Spleen (tissue), 11 donors: ENCODE data around the gene SCRG1. TPM values are rescaled to one million over a fixed set of nuclear protein-coding genes. Genes with fewer than 3 reads are reported as not detected.

ENCODE experiments used
- DNase-seq: peaks from one replicate; pipeline ENCODE4 v3.0.0-alpha.2; 2020
- H3K27ac ChIP-seq, 8 donors: fragments of 200-600 bp; sonication (generic) in 7 of 8; 1 replicate in 4 of 8; 2 replicates in 4 of 8; pipeline versions ENCODE4 v1.5.0 to v1.8.0; 2016 to 2021; ENCODE audit warnings: inconsistent platforms in 4 of 8, mild to moderate bottlenecking in 4 of 8, moderate library complexity in 1 of 8
- H3K27me3 ChIP-seq, 7 donors: fragments of 200-600 bp; sonication (generic) in 6 of 7; replicated peaks in 1 of 7; 1 replicate in 4 of 7; 2 replicates in 3 of 7; pipeline versions ENCODE4 v1.5.0 to v1.8.0; 2016 to 2021; ENCODE audit warnings: inconsistent platforms in 3 of 7, mild to moderate bottlenecking in 1 of 7
- H3K36me3 ChIP-seq, 6 donors: fragments of 200-600 bp; sonication (generic) in 5 of 6; 1 replicate in 4 of 6; 2 replicates in 2 of 6; pipeline versions ENCODE4 v1.5.0 to v1.8.0; 2016 to 2021; ENCODE audit warnings: inconsistent platforms in 2 of 6
- H3K4me1 ChIP-seq, 6 donors: fragments of 200-600 bp; sonication (generic) in 5 of 6; 1 replicate in 3 of 6; 2 replicates in 3 of 6; pipeline versions ENCODE4 v1.5.0 to v1.8.0; 2016 to 2021; ENCODE audit warnings: inconsistent platforms in 3 of 6
- H3K4me3 ChIP-seq, 8 donors: fragments of 200-600 bp; sonication (generic) in 7 of 8; 1 replicate in 4 of 8; 2 replicates in 4 of 8; pipeline versions ENCODE4 v1.5.0 to v1.8.0; 2016 to 2021; ENCODE audit warnings: inconsistent platforms in 4 of 8, mild to moderate bottlenecking in 4 of 8, moderate library complexity in 2 of 8
- H3K9me3 ChIP-seq, 8 donors: fragments of 200-600 bp; sonication (generic) in 7 of 8; 1 replicate in 4 of 8; 2 replicates in 4 of 8; pipeline versions ENCODE4 v1.5.0 to v1.8.0; 2016 to 2021; ENCODE audit warnings: inconsistent platforms in 4 of 8
- POLR2A ChIP-seq, 3 donors: fragments of 450-650 bp; IDR thresholded peaks; one replicate each; pipeline ENCODE4 v1.5.1; 2017; ENCODE audit warnings: antibody characterized with exemption in 3 of 3, mild to moderate bottlenecking in 1 of 3
- POLR2AphosphoS5 ChIP-seq, 3 donors: sonication (generic); formaldehyde crosslinking; IDR thresholded peaks; one replicate each; pipeline ENCODE4 v1.5.1; 2017; ENCODE audit warnings: antibody characterized with exemption in 3 of 3
- WGBS, 5 donors: extraction: QIAGEN DNeasy Blood & Tissue Kit in 3 of 5; methylation state at CpG; one replicate each; pipeline versions ENCODE4 v1.1.5 to v1.1.7; 2013 to 2018; 5-methylcytosine and 5-hydroxymethylcytosine counted together
- intact Hi-C: fragments of 100-400 bp; cut with DNase I; formaldehyde crosslinking; loops from one replicate; pipeline ENCODE4 v1.15.0; 2023; ENCODE audit warnings: low total_unique reads
- polyA plus RNA-seq, 3 donors: library from polyadenylated mRNA; stranded (reverse); fragments of 200-250 nt; gene quantifications; one replicate each; pipeline ENCODE4 v1.2.1, GENCODE V29; 2013
- total RNA-seq, 7 donors: library from RNA; depleted of rRNA in 3 of 7; stranded (reverse); fragments of >200 nt in 3 of 7; fragmentation: NEBNext Ultra II Directional in 4 of 7; extraction: Animal tissue kit (Norgen Biotek cat#: 25700) in 4 of 7; gene quantifications; one replicate each; pipeline versions ENCODE4 v1.1.0 to v1.2.1, GENCODE V29; 2016 to 2021
- TF ChIP-seq, protein P1 (sequence below), 11 experiments: fragments of 200-600 bp in 7 of 11; fragments of 450-650 bp in 4 of 11; sonication (generic) in 4 of 11; IDR thresholded peaks in 8 of 11; conservative IDR thresholded peaks in 3 of 11; 1 replicate in 7 of 11; 2 replicates in 4 of 11; pipeline versions ENCODE4 v1.4.0 to v1.8.0; 2016 to 2021; ENCODE audit warnings: antibody characterized with exemption in 11 of 11, inconsistent platforms in 4 of 11, mild to moderate bottlenecking in 1 of 11
- donor health status: healthy with polysubstance abuse.
- donor health status: DM: no; HTN: no; CAD: no; lungs with moderate emphysema.
- donor health status: DM: no; HTN: no; CAD: no.
- donor health status: Bipolar disorder and iron deficiency.
- donor health status: healthy.
- donor health status: DM: no; HTN: no; CAD: no.
- donor health status: DM: yes; HTN: yes; CAD: no.

The SCRG1 gene
- total and polyA plus RNA-seq, 10 donors = 0.09 to 0.79 (median 0.35) TPM; not detected in 2

DNA sequence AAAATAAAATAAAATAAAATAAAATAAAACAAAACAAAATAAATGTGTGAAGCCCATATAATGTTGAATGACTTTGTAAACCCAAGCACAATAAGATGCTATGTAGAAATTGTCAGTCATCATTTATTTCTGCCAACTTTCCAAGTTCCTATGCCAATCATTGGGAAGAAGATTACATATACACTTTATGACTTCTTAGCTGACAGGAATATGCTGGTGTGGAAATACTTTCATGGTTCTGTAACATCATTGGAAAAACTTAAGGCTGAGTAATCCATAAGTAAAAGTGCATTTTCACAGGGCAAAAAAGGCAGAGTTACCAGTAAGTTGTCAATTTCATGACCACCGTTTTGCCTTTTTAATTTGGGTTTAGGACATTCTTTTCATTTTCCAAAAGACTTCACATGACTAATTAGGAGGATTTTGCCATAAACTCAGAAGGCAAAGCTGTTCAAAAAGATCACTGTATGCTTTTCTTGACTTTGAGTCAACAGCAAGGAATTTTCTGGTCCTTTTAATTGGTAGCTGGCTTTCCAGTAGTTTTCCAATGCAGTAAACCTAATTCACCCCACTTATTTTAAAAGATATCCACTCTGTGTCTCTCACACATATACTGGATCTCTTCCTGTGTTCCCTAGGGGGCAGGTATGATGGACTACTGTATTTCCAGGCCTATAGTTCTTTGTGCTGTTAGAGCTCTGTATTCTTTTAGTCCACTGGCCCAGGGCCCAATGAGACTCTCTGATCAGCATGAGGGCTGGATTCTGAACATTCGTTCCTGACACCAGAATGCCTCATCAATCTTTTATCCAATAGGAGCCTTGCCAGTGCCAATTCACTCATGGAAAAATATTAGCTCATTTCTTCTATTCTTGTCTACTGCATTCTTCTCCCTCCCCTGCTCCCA is 26.2 kb upstream of the SCRG1 start:
- intact Hi-C loops = loop anchor here (10.0 kb wide), 1 partner anchor 70 kb away; no protein-coding TSS in a partner anchor
- no peak for DNase-seq
- H3K9me3 ChIP-seq = peaks cover 0 to under 1% (median 0%) of the 10 kb centered on the region in 8 donors
- H3K4me3 ChIP-seq = no peak overlapping the region
- no peak for TF ChIP-seq POLR2A (IDR thresholded peaks at IDR 0.05)
- TF ChIP-seq, protein P1, sequence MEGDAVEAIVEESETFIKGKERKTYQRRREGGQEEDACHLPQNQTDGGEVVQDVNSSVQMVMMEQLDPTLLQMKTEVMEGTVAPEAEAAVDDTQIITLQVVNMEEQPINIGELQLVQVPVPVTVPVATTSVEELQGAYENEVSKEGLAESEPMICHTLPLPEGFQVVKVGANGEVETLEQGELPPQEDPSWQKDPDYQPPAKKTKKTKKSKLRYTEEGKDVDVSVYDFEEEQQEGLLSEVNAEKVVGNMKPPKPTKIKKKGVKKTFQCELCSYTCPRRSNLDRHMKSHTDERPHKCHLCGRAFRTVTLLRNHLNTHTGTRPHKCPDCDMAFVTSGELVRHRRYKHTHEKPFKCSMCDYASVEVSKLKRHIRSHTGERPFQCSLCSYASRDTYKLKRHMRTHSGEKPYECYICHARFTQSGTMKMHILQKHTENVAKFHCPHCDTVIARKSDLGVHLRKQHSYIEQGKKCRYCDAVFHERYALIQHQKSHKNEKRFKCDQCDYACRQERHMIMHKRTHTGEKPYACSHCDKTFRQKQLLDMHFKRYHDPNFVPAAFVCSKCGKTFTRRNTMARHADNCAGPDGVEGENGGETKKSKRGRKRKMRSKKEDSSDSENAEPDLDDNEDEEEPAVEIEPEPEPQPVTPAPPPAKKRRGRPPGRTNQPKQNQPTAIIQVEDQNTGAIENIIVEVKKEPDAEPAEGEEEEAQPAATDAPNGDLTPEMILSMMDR (IDR thresholded peaks at IDR 0.05 in 8 of 11, conservative IDR thresholded peaks at IDR 0.05 in 3 of 11) = no peak
- no peak for TF ChIP-seq POLR2AphosphoS5 (IDR thresholded peaks at IDR 0.05)
- H3K4me1 ChIP-seq = peaks cover 0 to 20% (median 3%) of the 10 kb centered on the region in 6 donors
- no peaks in the 10 kb centered on the region for H3K36me3 ChIP-seq
- H3K27me3 ChIP-seq = no peaks in the 10 kb centered on the region
- WGBS, 5 donors = 82 to 94% (median 88%) methylated on average over 2 of the region's 2 CpGs
- H3K27ac ChIP-seq = peak overlapping the region in 4 of 8 donors; percentile 45 to 60 (median 57)

DNA sequence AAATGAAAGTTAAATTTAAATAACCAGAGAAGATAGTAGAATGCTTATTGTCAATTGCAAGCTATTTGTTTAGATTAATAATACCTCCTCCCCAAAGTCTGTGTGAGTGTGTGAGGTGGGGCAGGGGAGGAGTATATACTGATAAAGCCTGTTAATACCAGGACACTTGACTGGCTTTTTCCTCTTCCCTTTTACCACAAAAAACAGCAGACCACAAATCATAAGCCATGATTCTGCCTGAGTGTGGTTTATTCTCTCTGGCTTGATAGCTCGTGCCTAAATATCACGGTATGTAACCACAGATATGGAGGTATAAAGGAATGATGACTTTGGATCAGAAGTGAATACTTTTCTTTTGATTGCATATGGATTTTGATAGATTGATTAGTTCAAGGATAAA is 21.9 kb upstream of the SCRG1 start:
- no peak for DNase-seq
- H3K9me3 ChIP-seq = no peaks in the 10 kb centered on the region
- peak overlapping the region in 1 of 8 donors; percentile 2 for H3K4me3 ChIP-seq
- no peaks in the 10 kb centered on the region for H3K27me3 ChIP-seq
- no peak overlapping the region for H3K27ac ChIP-seq
- TF ChIP-seq POLR2AphosphoS5 (IDR thresholded peaks at IDR 0.05) = no peak
- TF ChIP-seq POLR2A (IDR thresholded peaks at IDR 0.05) = no peak
- TF ChIP-seq, protein P1 (IDR thresholded peaks at IDR 0.05 in 8 of 11, conservative IDR thresholded peaks at IDR 0.05 in 3 of 11) = no peak
- H3K36me3 ChIP-seq = no peaks in the 10 kb centered on the region
- intact Hi-C loops = loop anchor here (10.0 kb wide), 1 partner anchor 74 kb away; no protein-coding TSS in a partner anchor
- peaks cover 0 to 48% (median 15%) of the 10 kb centered on the region in 6 donors for H3K4me1 ChIP-seq
- 72 to 89% (median 82%) methylated on average over 2 of the region's 2 CpGs for WGBS, 5 donors

DNA sequence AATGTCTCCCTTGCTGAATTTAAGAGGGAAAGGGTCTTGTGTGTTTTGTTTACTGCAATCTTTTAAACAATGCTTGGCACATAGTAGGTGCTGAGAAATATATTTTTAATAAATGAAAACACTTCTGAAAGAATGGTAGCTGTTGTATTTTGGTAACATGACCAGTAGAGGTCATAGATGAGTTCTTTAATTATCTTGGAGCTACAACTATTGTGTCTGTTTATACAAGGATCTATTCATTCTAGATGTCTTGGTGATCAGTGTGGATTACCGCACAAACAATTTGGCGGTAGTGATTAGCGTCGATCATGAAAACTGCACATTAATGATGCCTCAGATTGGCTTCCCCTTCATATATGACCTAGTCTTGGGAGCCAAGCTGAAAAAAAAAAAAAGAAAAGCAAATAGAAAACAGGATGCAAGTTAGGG is 21.4 kb upstream of the SCRG1 start:
- intact Hi-C loops = loop anchor here (10.0 kb wide), 1 partner anchor 74 kb away; no protein-coding TSS in a partner anchor
- 45 to 65% (median 56%) methylated on average over 4 of the region's 4 CpGs for WGBS, 5 donors
- Histone ChIP-seq H3K4me3 (peak overlapping the region in 1 of 8 donors; percentile 2), H3K27me3 (no peaks in the 10 kb centered on the region), H3K4me1 (peaks cover 0 to 47% (median 17%) of the 10 kb centered on the region in 6 donors), H3K9me3 (no peaks in the 10 kb centered on the region), H3K36me3 (no peaks in the 10 kb centered on the region), H3K27ac (no peak overlapping the region)
- TF ChIP-seq, protein P1 (IDR thresholded peaks at IDR 0.05 in 8 of 11, conservative IDR thresholded peaks at IDR 0.05 in 3 of 11) = peak in 10 of 11 experiments; percentile 17 to 61 (median 47)
- no peak for TF ChIP-seq POLR2A (IDR thresholded peaks at IDR 0.05)
- no peak for DNase-seq

DNA sequence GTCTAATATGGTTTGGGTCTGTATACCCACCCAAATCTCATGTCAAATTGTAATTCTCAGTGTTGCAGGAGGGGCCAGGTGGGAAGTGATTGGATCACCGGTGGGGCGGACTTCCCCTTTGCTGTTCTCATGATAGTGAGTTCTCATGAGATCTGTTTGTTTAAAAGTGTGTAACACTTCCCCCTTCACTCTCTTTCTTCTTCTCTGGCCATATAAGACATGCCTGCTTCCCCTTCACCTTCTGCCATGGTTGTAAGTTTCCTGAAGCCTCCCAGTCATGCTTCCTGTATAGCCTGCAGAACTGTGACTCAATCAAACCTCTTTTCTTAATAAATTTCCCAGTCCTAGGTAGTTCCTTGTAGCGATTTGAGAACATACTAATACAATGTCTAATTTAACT is 19.7 kb upstream of the SCRG1 start:
- Histone ChIP-seq H3K4me3 (no peak overlapping the region), H3K9me3 (no peaks in the 10 kb centered on the region), H3K27ac (peak overlapping the region in 4 of 8 donors; percentile 33 to 91 (median 62)), H3K4me1 (peaks cover 0 to 62% (median 24%) of the 10 kb centered on the region in 6 donors), H3K36me3 (no peaks in the 10 kb centered on the region), H3K27me3 (no peaks in the 10 kb centered on the region)
- DNase-seq = peak; percentile 69
- intact Hi-C loops = loop anchor here (5.0 kb wide), 2 partner anchors 96 to 406 kb away; no protein-coding TSS in a partner anchor
- TF ChIP-seq POLR2AphosphoS5 (IDR thresholded peaks at IDR 0.05) (no peak), POLR2A (IDR thresholded peaks at IDR 0.05) (no peak)
- TF ChIP-seq, protein P1 (IDR thresholded peaks at IDR 0.05 in 8 of 11, conservative IDR thresholded peaks at IDR 0.05 in 3 of 11) = no peak
- 27 to 56% (median 45%) methylated on average over 3 of the region's 3 CpGs for WGBS, 5 donors
